Progenitor cell of endocrine pancreas (in vitro differentiated cells): ENCODE results near the gene PSTK. TPM values are rescaled to one million over a fixed set of nuclear protein-coding genes. Genes with fewer than 3 reads are reported as not detected.

Experiments
- DNase-seq: peaks from one replicate; pipeline ENCODE4 v3.0.0; 2021; ENCODE audit warnings: low spot score; ENCODE audit not compliant: unreplicated experiment
- H3K27ac Mint-ChIP-seq: 2 replicates; pipeline ENCODE4 v1.8.0; 2021; ENCODE audit warnings: mild to moderate bottlenecking, moderate library complexity, mixed read lengths
- H3K27me3 Mint-ChIP-seq: 2 replicates; pipeline ENCODE4 v1.8.0; 2021; ENCODE audit warnings: mixed read lengths
- H3K36me3 Mint-ChIP-seq: 2 replicates; pipeline ENCODE4 v1.8.0; 2022; ENCODE audit warnings: mixed read lengths; ENCODE audit not compliant: insufficient read depth
- H3K4me1 Mint-ChIP-seq: 2 replicates; pipeline ENCODE4 v1.8.0; 2021; ENCODE audit warnings: low read depth, mixed read lengths
- H3K4me3 Mint-ChIP-seq: 2 replicates; pipeline ENCODE4 v1.8.0; 2021; ENCODE audit warnings: low read depth, mild to moderate bottlenecking, moderate library complexity, mixed read lengths
- H3K9me3 Mint-ChIP-seq: 2 replicates; pipeline ENCODE4 v1.8.0; 2021; ENCODE audit warnings: low read depth, mixed read lengths
- total RNA-seq: library from RNA; stranded (reverse); gene quantifications from 2 replicates; pipeline ENCODE4 v1.2.1, GENCODE V29; 2021
- TF ChIP-seq, protein P1 (sequence below): fragments of 200-600 bp; sonication (generic); IDR thresholded peaks from one replicate; pipeline ENCODE4 v1.5.0; 2021; ENCODE audit warnings: antibody characterized with exemption, mild to moderate bottlenecking; ENCODE audit not compliant: unreplicated experiment

Gene PSTK
- total RNA-seq, 1 donor from 2014 or later, result 6.3 TPM

- peaks cover 3% of the 10 kb centered on the region for H3K9me3 Mint-ChIP-seq
- H3K36me3 Mint-ChIP-seq, result peaks cover 12% of the 10 kb centered on the region
- TF ChIP-seq, protein P1, sequence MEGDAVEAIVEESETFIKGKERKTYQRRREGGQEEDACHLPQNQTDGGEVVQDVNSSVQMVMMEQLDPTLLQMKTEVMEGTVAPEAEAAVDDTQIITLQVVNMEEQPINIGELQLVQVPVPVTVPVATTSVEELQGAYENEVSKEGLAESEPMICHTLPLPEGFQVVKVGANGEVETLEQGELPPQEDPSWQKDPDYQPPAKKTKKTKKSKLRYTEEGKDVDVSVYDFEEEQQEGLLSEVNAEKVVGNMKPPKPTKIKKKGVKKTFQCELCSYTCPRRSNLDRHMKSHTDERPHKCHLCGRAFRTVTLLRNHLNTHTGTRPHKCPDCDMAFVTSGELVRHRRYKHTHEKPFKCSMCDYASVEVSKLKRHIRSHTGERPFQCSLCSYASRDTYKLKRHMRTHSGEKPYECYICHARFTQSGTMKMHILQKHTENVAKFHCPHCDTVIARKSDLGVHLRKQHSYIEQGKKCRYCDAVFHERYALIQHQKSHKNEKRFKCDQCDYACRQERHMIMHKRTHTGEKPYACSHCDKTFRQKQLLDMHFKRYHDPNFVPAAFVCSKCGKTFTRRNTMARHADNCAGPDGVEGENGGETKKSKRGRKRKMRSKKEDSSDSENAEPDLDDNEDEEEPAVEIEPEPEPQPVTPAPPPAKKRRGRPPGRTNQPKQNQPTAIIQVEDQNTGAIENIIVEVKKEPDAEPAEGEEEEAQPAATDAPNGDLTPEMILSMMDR, result no peak
- peaks cover 9% of the 10 kb centered on the region for H3K4me1 Mint-ChIP-seq
- H3K27ac Mint-ChIP-seq, result no peak overlapping the region
- no peak overlapping the region for H3K4me3 Mint-ChIP-seq
- no peaks in the 10 kb centered on the region for H3K27me3 Mint-ChIP-seq
- DNase-seq, result no peak
Measured at GRCh38 chr10:123013456-123014419, 33.5 kb downstream of the PSTK start.

DNA sequence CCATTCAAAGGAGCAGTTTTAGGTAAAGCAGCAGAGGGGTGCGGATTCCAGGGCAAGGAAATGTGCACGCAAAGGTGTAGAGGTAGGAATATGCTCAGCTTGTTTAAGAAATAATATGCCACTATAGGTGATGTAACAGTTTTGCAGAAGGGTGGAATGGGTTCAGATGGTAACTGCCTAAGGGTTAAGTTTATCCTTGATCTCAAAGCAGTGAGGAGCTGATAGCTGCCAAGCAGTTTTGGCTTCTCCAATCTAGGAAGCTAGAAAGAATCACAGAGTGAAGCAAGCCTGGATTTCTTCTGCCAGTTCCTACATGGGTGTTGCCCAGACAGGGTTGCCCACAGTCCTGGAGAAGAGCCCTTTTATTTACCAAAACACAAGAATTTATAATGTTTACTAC lies 34.6 kb downstream of the PSTK start:
- H3K4me1 Mint-ChIP-seq, result peaks cover 5% of the 10 kb centered on the region

DNA sequence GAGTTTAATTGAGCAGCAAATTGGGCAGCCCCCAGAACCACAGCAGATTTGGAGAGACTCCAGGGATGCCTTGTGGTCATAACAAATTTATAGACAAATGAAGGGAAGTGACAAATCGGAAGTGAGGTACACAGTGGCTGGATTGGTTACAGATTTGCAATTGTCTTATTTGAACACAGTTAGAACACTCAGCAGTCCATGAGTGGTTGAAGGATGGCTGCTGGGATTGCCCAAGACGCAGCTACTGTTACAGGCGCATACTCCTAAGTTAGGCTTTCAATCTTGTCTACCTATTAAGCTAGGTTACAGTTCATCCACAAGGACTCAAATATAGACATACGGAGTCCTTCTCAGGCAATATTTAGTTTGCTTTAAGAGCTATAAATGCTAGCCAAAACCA lies 36.0 kb downstream of the PSTK start:
- Mint-ChIP-seq H3K36me3 (peaks cover 12% of the 10 kb centered on the region), H3K4me1 (peaks cover 15% of the 10 kb centered on the region), H3K4me3 (no peak overlapping the region), H3K27ac (no peak overlapping the region), H3K9me3 (peaks cover 3% of the 10 kb centered on the region), H3K27me3 (no peaks in the 10 kb centered on the region)
- no peak for DNase-seq
- TF ChIP-seq, protein P1, result no peak

More for the DNA sequence above, 34.6 kb downstream of the PSTK start:
- no peaks in the 10 kb centered on the region for H3K27me3 Mint-ChIP-seq
- H3K27ac Mint-ChIP-seq, result no peak overlapping the region
- H3K36me3 Mint-ChIP-seq, result peaks cover 12% of the 10 kb centered on the region
- peaks cover 3% of the 10 kb centered on the region for H3K9me3 Mint-ChIP-seq
- DNase-seq, result no peak
- TF ChIP-seq, protein P1, result no peak
- no peak overlapping the region for H3K4me3 Mint-ChIP-seq

GRCh38 chr10:123017421-123018165 lies 37.4 kb downstream of the PSTK start:
- TF ChIP-seq, protein P1, result no peak
- Mint-ChIP-seq H3K4me3 (no peak overlapping the region), H3K4me1 (peaks cover 23% of the 10 kb centered on the region), H3K36me3 (peaks cover 7% of the 10 kb centered on the region), H3K27me3 (no peaks in the 10 kb centered on the region), H3K9me3 (peaks cover 3% of the 10 kb centered on the region), H3K27ac (no peak overlapping the region)
- no peak for DNase-seq

- Mint-ChIP-seq H3K27ac (no peak overlapping the region), H3K9me3 (peaks cover 3% of the 10 kb centered on the region), H3K36me3 (peaks cover 4% of the 10 kb centered on the region), H3K4me3 (no peak overlapping the region), H3K4me1 (peaks cover 23% of the 10 kb centered on the region), H3K27me3 (no peaks in the 10 kb centered on the region)
- DNase-seq, result no peak
- TF ChIP-seq, protein P1, result no peak
Measured at GRCh38 chr10:123018531-123018930, 38.3 kb downstream of the PSTK start.
